Right lobe of liver (tissue), 4 donors: ENCODE results near the gene ASL.

ENCODE experiments used
- POLR2A ChIP-seq: fragments of 450-650 bp; IDR thresholded peaks from one replicate; pipeline ENCODE4 v1.6.1; 2017; ENCODE audit warnings: antibody characterized with exemption, mild to moderate bottlenecking
- TF ChIP-seq, protein P1 (sequence below), 4 donors: fragments of 200-600 bp in 3 of 4; fragments of 450-650 bp in 1 of 4; IDR thresholded peaks; one replicate each; pipeline versions ENCODE4 v1.5.1 to v1.8.0; 2016 to 2022; ENCODE audit warnings: antibody characterized with exemption in 4 of 4, mild to moderate bottlenecking in 2 of 4
- donor health status: DM: no; HTN: no; CAD: no.
- donor health status: DM: no; HTN: no; CAD: no.
- donor health status: DM: no; HTN: yes; CAD: no.

DNA sequence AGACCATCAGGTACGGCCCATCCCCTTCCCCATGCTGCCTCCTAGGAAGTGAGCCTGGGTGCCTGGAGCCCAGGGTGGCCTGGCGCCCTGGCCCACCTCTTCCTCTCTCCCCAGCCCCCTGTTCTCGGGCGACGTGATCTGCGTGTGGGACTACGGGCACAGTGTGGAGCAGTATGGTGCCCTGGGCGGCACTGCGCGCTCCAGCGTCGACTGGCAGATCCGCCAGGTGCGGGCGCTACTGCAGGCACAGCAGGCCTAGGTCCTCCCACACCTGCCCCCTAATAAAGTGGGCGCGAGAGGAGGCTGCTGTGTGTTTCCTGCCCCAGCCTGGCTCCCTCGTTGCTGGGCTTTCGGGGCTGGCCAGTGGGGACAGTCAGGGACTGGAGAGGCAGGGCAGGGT, 17.0 kb downstream of the ASL start:
- TF ChIP-seq, protein P1, sequence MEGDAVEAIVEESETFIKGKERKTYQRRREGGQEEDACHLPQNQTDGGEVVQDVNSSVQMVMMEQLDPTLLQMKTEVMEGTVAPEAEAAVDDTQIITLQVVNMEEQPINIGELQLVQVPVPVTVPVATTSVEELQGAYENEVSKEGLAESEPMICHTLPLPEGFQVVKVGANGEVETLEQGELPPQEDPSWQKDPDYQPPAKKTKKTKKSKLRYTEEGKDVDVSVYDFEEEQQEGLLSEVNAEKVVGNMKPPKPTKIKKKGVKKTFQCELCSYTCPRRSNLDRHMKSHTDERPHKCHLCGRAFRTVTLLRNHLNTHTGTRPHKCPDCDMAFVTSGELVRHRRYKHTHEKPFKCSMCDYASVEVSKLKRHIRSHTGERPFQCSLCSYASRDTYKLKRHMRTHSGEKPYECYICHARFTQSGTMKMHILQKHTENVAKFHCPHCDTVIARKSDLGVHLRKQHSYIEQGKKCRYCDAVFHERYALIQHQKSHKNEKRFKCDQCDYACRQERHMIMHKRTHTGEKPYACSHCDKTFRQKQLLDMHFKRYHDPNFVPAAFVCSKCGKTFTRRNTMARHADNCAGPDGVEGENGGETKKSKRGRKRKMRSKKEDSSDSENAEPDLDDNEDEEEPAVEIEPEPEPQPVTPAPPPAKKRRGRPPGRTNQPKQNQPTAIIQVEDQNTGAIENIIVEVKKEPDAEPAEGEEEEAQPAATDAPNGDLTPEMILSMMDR (IDR thresholded peaks at IDR 0.05) = no peak
- no peak for TF ChIP-seq POLR2A
